GM04504 (cell line): ENCODE results near the gene ARL6.
"Not testable (repeated sequence)": the region's sequence is repeated elsewhere in the genome, so short reads cannot be mapped to it uniquely, and the experiment has no call there.

Source experiments
- DNase-seq: peaks from one replicate; pipeline ENCODE4 v3.0.0-alpha.2; 2012; ENCODE audit warnings: low read depth

Gene ARL6

GRCh38 chr3:97821774-97822358 is 57.3 kb downstream of the ARL6 start, which contains the start of gene CRYBG3:
Gene CRYBG3, plus strand, starts transcription at chr3:97822011. Its CDS starts 196 bp downstream, at chr3:97822207.
- DNase-seq: peak; percentile 58

- DNase-seq: peak; percentile 38
Observed at GRCh38 chr3:97822359-97822775, 57.8 kb downstream of the ARL6 start.

DNA sequence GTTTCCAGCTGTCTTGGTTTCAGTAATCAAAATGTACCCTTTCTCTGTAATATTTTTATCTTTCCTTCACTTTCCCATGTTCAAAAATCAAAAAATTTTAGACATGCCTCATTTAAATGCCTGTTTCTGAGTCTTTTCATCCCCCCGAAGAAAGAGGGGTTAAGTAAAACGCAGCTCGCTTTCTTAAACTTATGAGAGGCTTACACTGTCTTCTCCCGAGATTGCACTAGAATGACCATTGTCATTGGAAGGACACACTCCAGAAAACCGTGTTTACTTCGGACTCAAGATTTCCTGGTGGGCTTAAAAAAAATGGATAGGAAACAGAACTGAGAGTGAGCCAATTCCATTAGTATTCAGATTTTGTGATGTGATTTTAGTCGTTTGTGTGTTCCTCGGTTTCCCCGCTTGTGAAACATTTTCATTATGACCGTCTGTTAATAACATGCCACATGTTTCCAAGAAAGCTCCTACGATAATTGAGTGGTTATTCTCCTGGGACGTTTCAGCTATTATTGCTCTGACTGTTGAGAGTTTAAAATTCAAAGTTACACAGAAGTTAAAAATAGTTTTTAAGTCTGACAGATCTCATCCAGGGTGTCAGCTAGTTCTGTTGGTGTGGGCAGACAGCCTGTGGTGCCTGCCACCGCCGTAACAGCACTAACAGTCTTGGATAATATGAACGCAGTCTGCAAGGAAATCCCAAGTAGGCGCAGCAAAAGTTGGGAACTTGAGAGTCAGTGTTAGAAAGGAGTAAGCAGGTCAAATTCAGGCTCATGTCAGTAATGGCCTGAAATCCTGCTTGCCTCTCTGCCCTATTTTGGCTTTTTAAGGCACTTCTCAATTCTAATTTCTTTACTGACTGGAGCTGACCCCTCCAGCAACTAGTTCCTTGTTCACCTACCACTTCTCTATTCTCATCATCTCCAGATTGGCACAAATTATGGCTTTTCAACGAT is 58.8 kb downstream of the ARL6 start:
- no peak for DNase-seq

- DNase-seq: no peak
Observed at GRCh38 chr3:97825101-97825500, 60.5 kb downstream of the ARL6 start.

DNA sequence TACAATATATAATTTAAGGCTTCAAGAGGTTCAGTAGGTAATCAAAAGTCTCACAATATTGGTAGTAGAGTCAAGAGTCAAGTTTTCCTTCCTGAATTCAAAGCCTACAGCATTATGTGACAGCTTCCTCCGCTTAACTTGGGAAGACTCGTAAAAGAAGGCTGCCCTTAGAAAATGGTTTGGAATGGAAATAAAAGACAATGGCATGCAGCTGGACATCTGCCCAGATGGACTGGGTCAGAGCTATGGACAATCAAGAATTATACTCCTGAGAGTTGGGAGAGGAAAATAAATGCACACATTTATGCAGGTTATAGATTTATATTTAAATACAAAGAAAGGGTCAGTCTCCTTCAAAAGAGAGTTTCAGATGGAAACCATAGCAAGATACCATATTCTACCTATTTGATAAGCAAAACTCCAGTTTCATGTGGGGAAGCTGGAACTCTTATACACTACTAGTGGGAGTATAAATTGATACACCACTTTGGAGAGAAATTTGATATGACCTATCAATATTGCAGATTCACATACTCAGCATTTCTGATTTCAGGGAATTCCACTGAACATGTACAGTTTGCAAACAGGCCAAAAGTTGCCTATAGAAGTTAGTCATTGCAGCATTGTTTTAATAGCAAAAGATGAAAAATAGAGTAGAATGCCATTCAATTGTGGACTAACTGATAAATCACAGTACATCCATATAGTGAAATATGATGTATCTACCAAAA is 63.3 kb downstream of the ARL6 start:
- peak; percentile 19 for DNase-seq

DNA sequence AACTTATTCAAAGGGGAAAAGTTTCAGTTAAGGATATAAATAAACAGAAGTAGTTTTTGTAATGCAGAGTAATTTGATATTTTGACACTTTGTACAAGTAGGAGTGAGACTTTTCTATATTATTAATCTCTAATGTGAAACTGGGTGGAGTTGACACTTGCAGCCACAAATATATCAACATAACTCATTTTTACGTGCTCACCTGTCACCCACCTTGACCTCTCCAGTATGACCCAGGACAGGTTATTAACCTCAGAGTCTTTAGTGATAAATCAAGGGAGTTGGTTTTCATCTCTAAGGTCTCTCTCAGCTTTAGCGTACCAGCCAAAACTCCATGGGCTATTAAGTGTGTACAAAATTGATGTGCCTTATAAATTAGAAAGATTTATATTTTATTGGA is 64.6 kb downstream of the ARL6 start:
- DNase-seq: no peak

DNA sequence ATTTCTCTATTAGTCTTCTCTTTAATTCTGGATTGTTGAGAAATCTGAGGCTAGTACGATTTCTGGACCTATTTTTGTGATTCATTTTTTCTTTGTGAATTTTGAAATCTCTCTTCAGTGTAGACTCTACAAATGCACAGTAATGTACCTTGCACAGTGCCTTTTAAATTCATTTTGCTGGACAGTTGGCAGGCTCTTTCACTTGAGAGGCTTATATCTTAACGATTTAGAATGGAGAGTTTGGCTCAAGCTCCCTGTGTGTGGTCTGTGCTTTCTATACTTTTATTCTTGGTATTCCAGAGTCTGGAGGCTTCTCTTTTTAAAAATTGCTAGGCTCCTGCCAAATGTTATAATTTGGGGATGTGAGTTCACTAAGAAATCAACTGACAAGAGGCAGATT is 66.1 kb downstream of the ARL6 start:
- DNase-seq: no peak

- no peak for DNase-seq
Observed at GRCh38 chr3:97831140-97831539, 66.6 kb downstream of the ARL6 start.

DNA sequence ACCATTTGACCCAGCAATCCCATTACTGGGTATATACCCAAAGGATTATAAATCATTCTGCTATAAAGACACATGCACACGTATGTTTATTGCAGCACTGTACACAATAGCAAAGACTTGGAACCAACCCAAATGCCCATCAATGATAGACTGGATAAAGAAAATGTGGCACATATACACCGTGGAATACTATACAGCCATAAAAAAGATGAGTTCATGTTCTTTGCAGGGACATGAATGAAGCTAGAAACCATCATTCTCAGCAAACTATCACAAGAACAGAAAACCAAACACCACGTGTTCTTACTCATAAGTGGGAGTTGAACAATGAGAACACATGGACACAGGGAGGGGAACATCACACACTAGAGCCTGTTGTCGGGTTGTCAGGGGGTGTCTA is 68.6 kb downstream of the ARL6 start:
- not testable (repeated sequence) for DNase-seq

DNA sequence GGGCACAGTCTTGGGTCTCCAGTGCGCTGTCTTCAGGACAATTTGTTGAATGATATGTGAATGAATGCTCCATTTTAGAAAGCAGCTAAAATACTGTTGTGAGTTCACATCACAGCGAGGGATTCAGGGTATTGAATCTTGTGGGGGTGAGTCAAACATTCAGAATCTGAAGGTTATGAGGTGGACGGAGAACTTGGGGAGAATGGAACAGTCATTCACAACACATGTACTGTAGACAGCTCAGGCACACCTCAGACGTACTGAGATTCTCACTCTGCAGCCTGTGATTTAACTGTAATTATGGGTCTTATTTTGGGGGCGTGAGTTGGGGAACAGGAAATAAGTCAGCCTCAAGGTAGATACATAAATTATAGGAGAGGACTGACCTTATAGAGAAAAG is 71.2 kb downstream of the ARL6 start:
- no peak for DNase-seq

DNA sequence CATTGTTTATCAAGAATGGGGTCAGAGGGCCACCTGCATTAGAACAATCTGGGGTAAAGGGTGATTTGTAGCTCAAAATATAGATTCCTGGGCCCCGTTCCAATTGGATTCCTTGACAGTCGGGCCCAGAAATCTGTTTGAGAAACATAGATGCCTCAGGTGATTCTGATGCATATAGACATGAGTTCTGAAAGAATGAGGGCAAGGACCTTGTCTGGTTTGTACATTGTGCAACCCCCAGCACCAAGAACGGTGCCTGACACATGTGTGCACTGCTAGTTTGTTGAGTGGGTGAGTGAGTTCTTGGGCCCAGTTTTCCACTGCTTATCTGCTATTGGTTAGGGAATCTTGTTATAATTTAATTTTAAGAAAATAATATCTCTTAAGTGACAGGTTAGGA is 73.8 kb downstream of the ARL6 start:
- DNase-seq: no peak

DNA sequence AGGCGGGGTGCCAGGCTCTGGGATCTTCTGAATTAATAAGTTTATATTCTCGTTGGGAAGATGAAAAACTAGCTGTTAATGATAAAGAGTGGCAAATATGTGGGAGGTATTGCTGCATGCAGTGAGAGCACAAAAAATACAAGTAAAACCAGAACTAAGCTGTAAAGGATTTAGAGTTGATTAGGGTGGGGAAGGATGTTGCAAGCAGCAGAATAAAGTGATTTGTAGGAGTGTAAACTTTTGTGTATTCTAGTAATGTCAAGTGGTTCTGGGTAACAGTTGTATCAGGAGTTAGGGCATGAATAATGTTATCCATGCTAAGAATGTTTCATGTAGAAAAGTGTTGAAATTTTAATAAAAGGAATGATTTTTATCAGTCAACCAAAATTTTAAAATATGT is 75.4 kb downstream of the ARL6 start:
- DNase-seq: no peak

DNA sequence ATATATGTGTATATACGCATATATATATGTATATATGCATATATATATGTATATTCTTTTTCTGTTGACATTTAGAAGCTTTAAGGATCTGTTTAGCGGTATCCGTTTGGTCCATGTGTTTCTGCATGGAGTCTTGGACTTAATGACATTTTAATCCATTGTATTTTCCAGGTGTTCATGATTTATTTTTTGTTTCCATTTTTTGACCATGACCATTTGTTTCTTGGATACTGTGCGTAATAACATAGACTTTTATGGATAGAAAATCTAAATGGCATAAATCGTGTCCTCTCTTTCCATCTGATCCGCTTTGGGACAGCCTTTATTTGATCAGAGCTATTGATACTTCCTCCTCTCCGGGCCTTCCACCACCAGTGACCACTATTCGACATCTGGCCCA is 76.7 kb downstream of the ARL6 start:
- DNase-seq: no peak

DNA sequence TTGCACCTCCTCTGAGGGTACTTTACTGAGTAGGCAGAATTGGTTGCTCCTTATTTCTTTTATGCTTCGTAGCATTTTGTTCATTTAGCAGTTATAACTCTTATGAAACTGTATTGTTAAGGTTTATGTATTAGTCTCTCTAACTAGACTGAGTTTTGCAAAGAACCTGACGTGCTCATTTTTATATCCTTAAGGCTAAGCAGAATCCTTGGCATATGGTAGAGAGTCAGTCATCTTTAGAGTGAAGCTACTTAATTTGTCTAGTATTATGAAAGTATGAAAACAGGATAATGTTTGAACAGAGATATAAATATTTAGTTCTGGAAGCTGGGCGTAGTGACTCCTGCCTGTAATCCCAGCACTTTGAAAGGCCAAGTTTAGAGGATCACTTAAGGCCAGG is 77.4 kb downstream of the ARL6 start:
- DNase-seq: no peak

DNA sequence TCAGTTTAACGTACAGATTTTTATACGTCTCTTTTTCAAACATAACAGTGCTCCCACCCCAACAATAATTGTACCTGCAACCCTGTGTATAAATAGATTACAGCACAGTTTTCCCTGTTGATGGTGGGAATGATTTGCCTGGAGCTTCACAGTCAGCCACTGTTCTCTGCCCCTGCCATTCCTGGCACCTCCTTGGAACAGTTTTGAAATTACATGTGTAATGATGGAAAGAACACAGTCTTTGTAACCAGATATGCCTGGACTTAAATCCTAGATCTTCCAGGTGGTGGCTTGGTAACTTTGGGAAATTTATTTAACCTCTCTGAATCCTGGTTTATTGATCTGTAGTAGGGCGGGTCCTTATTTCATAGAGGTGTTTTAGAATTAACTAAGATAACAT is 84.2 kb downstream of the ARL6 start:
- no peak for DNase-seq
